Frontal cortex (tissue), 4 donors: ENCODE data around the gene PCNP. TPM values are rescaled to one million over a fixed set of nuclear protein-coding genes. Genes with fewer than 3 reads are reported as not detected.
"Not testable (repeated sequence)": the region's sequence is repeated elsewhere in the genome, so short reads cannot be mapped to it uniquely, and the experiment has no call there.

ENCODE experiments used
- DNase-seq, 2 donors: peaks; one replicate each; pipeline ENCODE4 v3.0.0; 2012; ENCODE audit warnings: low spot score in 2 of 2
- FAIRE-seq: peaks from 2 replicates; lab custom pipeline; 2012; peaks lifted over from hg19 to GRCh38; lab: Jason Lieb, UNC
- total RNA-seq: library from RNA; depleted of rRNA; stranded (reverse); fragments of >200 nt; gene quantifications from one replicate; pipeline ENCODE4 v1.2.3, GENCODE V29; 2014
- donor health status: control.
- donor health status: control.
- donor health status: control.

The PCNP gene
- total RNA-seq, 1 donor from 2014 or later: 124 TPM

GRCh38 chr3:101561630-101562328 lies 12.2 kb upstream of the PCNP start, which contains the start of gene TRMT10C:
Gene TRMT10C (plus strand): TSS chr3:101561868. CDS start chr3:101564782, 2,914 bp downstream.
- peak; percentile 79 to 89 for DNase-seq
- no peak for FAIRE-seq

- DNase-seq (no peak), FAIRE-seq (no peak)
Measured at GRCh38 chr3:101567528-101568317, 6.3 kb upstream of the PCNP start.

- no peak for DNase-seq
- FAIRE-seq: no peak
Measured at GRCh38 chr3:101571028-101571895, 2.7 kb upstream of the PCNP start.

GRCh38 chr3:101574388-101575112 lies 570 bp downstream of the PCNP start:
- FAIRE-seq: no peak
- peak in 1 of 2 donors; percentile 28 for DNase-seq

- DNase-seq: no peak
- FAIRE-seq: no peak
Measured at GRCh38 chr3:101577286-101577685, 3.3 kb downstream of the PCNP start.

- FAIRE-seq: no peak
- no peak for DNase-seq
Measured at GRCh38 chr3:101588616-101589015, 14.6 kb downstream of the PCNP start.

GRCh38 chr3:101591071-101591470 lies 17.1 kb downstream of the PCNP start:
- no peak for FAIRE-seq
- DNase-seq: no peak

GRCh38 chr3:101602731-101603130 lies 28.8 kb downstream of the PCNP start:
- FAIRE-seq: no peak

GRCh38 chr3:101603184-101603583 lies 29.2 kb downstream of the PCNP start:
- no peak for DNase-seq
- FAIRE-seq: no peak

More at GRCh38 chr3:101602731-101603130, 28.8 kb downstream of the PCNP start:
- no peak for DNase-seq

GRCh38 chr3:101605398-101605797 lies 31.4 kb downstream of the PCNP start:
- DNase-seq, FAIRE-seq: not testable (repeated sequence)

GRCh38 chr3:101611023-101611422 lies 37.0 kb downstream of the PCNP start:
- DNase-seq: no peak
- FAIRE-seq: no peak

- FAIRE-seq, DNase-seq: not testable (repeated sequence)
Measured at GRCh38 chr3:101613014-101613413, 39.0 kb downstream of the PCNP start.

- FAIRE-seq (no peak), DNase-seq (no peak)
Measured at GRCh38 chr3:101615525-101615924, 41.5 kb downstream of the PCNP start.

- no peak for DNase-seq
- FAIRE-seq: no peak
Measured at GRCh38 chr3:101617478-101617877, 43.5 kb downstream of the PCNP start.

GRCh38 chr3:101618726-101619125 lies 44.7 kb downstream of the PCNP start:
- FAIRE-seq (no peak), DNase-seq (no peak)

GRCh38 chr3:101619734-101620133 lies 45.8 kb downstream of the PCNP start:
- DNase-seq (no peak), FAIRE-seq (no peak)

- DNase-seq (no peak), FAIRE-seq (no peak)
Measured at GRCh38 chr3:101623656-101624055, 49.7 kb downstream of the PCNP start.

- no peak for DNase-seq
- FAIRE-seq: no peak
Measured at GRCh38 chr3:101624857-101625256, 50.9 kb downstream of the PCNP start.

GRCh38 chr3:101625879-101626278 lies 51.9 kb downstream of the PCNP start:
- FAIRE-seq (no peak), DNase-seq (no peak)

GRCh38 chr3:101629219-101629618 lies 55.2 kb downstream of the PCNP start:
- DNase-seq (no peak), FAIRE-seq (no peak)
